GM12891 (cell line): Measurements from ENCODE around the gene SWSAP1.
"Not testable (repeated sequence)": the region's sequence is repeated elsewhere in the genome, so short reads cannot be mapped to it uniquely, and the experiment has no call there.

Experiments
- DNase-seq: peaks from one replicate; pipeline ENCODE4 v3.0.0; 2011; ENCODE audit warnings: low spot score; ENCODE audit not compliant: insufficient read length
- FAIRE-seq: peaks from 2 replicates; lab custom pipeline; 2011; peaks lifted over from hg19 to GRCh38; lab: Jason Lieb, UNC
- PAX5 ChIP-seq: IDR thresholded peaks from 2 replicates; pipeline ENCODE4 v1.6.1; 2011; ENCODE audit warnings: low read length, moderate library complexity, mild to moderate bottlenecking; ENCODE audit not compliant: insufficient read depth, severe bottlenecking
- POLR2A ChIP-seq: IDR thresholded peaks from 2 replicates; pipeline ENCODE4 v1.6.1; 2011; ENCODE audit warnings: low read depth, low read length, control low read depth
- POLR2AphosphoS5 ChIP-seq: IDR thresholded peaks from 2 replicates; pipeline ENCODE4 v1.6.1; 2011; ENCODE audit warnings: low read depth, low read length, control low read depth
- POU2F2 ChIP-seq: IDR thresholded peaks from 2 replicates; pipeline ENCODE4 v1.6.1; 2011; ENCODE audit warnings: low read depth, mild to moderate bottlenecking, control low read depth, low read length, moderate library complexity
- SPI1 ChIP-seq: IDR thresholded peaks from 2 replicates; pipeline ENCODE4 v1.6.1; 2011; ENCODE audit warnings: low read depth, low read length, control low read depth
- TAF1 ChIP-seq: IDR thresholded peaks from 2 replicates; pipeline ENCODE4 v1.6.1; 2011; ENCODE audit warnings: low read depth, low read length, control low read depth

Gene SWSAP1

GRCh38 chr19:11390933-11391680, 16.6 kb downstream of the SWSAP1 start:
- FAIRE-seq: no peak
- DNase-seq: no peak
- no peak for TF ChIP-seq POU2F2
- TF ChIP-seq SPI1: no peak
- no peak for TF ChIP-seq POLR2A
- TF ChIP-seq PAX5: no peak
- TF ChIP-seq POLR2AphosphoS5: no peak
- no peak for TF ChIP-seq TAF1

GRCh38 chr19:11397089-11397610, 22.7 kb downstream of the SWSAP1 start:
- FAIRE-seq: no peak

GRCh38 chr19:11399667-11400066, 25.2 kb downstream of the SWSAP1 start:
- TF ChIP-seq POLR2AphosphoS5 (no peak), POU2F2 (no peak), PAX5 (no peak), TAF1 (no peak), POLR2A (no peak), SPI1 (no peak)
- DNase-seq (no peak), FAIRE-seq (no peak)

More at GRCh38 chr19:11397089-11397610, 22.7 kb downstream of the SWSAP1 start:
- no peak for DNase-seq
- TF ChIP-seq TAF1 (no peak), POU2F2 (no peak), POLR2AphosphoS5 (no peak), PAX5 (no peak), SPI1 (no peak), POLR2A (no peak)

GRCh38 chr19:11400798-11401197, 26.3 kb downstream of the SWSAP1 start:
- DNase-seq (no peak), FAIRE-seq (no peak)
- TF ChIP-seq POLR2AphosphoS5 (no peak), TAF1 (no peak), POU2F2 (no peak), POLR2A (no peak), PAX5 (no peak), SPI1 (no peak)

GRCh38 chr19:11401808-11402543, 27.5 kb downstream of the SWSAP1 start:
- TF ChIP-seq POLR2AphosphoS5 (no peak), POLR2A (no peak), POU2F2 (no peak), PAX5 (no peak), SPI1 (no peak), TAF1 (no peak)
- FAIRE-seq: no peak
- no peak for DNase-seq

GRCh38 chr19:11404588-11405222, 30.2 kb downstream of the SWSAP1 start:
- FAIRE-seq (no peak), DNase-seq (no peak)
- TF ChIP-seq POLR2A: no peak
- no peak for TF ChIP-seq PAX5
- TF ChIP-seq TAF1: no peak
- no peak for TF ChIP-seq POLR2AphosphoS5
- no peak for TF ChIP-seq POU2F2
- TF ChIP-seq SPI1: no peak

- FAIRE-seq: no peak
- no peak for TF ChIP-seq SPI1
- no peak for TF ChIP-seq POLR2AphosphoS5
- no peak for TF ChIP-seq TAF1
- no peak for TF ChIP-seq POLR2A
- no peak for TF ChIP-seq PAX5
- TF ChIP-seq POU2F2: no peak
- no peak for DNase-seq
Measured at GRCh38 chr19:11405846-11406643, 31.6 kb downstream of the SWSAP1 start.

GRCh38 chr19:11406703-11407236, 32.3 kb downstream of the SWSAP1 start:
- DNase-seq, FAIRE-seq: not testable (repeated sequence)
